Kidney (tissue), 14 donors: ENCODE measurements around the gene CENPN. TPM values are rescaled to one million over a fixed set of nuclear protein-coding genes. Genes with fewer than 3 reads are reported as not detected.

ENCODE experiments used
- DNase-seq, 5 donors: peaks; one replicate each; pipeline ENCODE4 v3.0.0-alpha.2; 2013 to 2020
- FAIRE-seq: peaks from 2 replicates; lab custom pipeline; 2012; peaks lifted over from hg19 to GRCh38; lab: Jason Lieb, UNC
- H3K27ac ChIP-seq, 2 donors: one replicate each; pipeline ENCODE4 v1.7.0; 2013; ENCODE audit warnings: low read depth in 2 of 2, low read length in 2 of 2, inconsistent platforms in 1 of 2
- H3K27me3 ChIP-seq: one replicate; pipeline ENCODE4 v1.7.1; 2013; ENCODE audit warnings: low read length, inconsistent platforms; ENCODE audit not compliant: control insufficient read depth, insufficient read depth
- H3K36me3 ChIP-seq, 3 donors: one replicate each; pipeline versions ENCODE4 v1.7.0 to v1.7.1; 2013; ENCODE audit warnings: low read length in 3 of 3, control low read depth in 1 of 3, inconsistent platforms in 1 of 3; ENCODE audit not compliant: insufficient read depth in 3 of 3, control insufficient read depth in 2 of 3
- H3K4me1 ChIP-seq, 3 donors: one replicate each; pipeline versions ENCODE4 v1.7.0 to v1.7.1; 2013; ENCODE audit warnings: low read length in 3 of 3, inconsistent platforms in 1 of 3, low read depth in 1 of 3; ENCODE audit not compliant: control insufficient read depth in 2 of 3, insufficient read depth in 2 of 3
- H3K4me3 ChIP-seq, 3 donors: one replicate each; pipeline versions ENCODE4 v1.7.0 to v1.8.1; 2013; ENCODE audit warnings: low read length in 3 of 3, control low read depth in 1 of 3, inconsistent platforms in 1 of 3
- H3K9ac ChIP-seq, 3 donors: one replicate each; pipeline versions ENCODE4 v1.7.0 to v1.7.1; 2013; ENCODE audit warnings: low read length in 3 of 3, control low read depth in 1 of 3, inconsistent platforms in 1 of 3
- H3K9me3 ChIP-seq, 3 donors: one replicate each; pipeline versions ENCODE4 v1.7.0 to v1.7.1; 2013; ENCODE audit warnings: low read length in 3 of 3, control low read depth in 1 of 3, inconsistent platforms in 1 of 3; ENCODE audit not compliant: control insufficient read depth in 2 of 3, insufficient read depth in 1 of 3
- CTCF ChIP-seq: IDR thresholded peaks from 3 replicates; pipeline ENCODE4 v1.5.1; 2012; ENCODE audit warnings: mild to moderate bottlenecking, moderate library complexity, borderline replicate concordance; ENCODE audit not compliant: insufficient read depth; ENCODE audit errors: extremely low read depth
- intact Hi-C: fragments of 100-400 bp; cut with DNase I; formaldehyde crosslinking; loops from one replicate; pipeline ENCODE4 v1.11.1; 2022
- polyA plus RNA-seq: library from polyadenylated mRNA; stranded (reverse); fragments of 350-450 nt; fragmentation: Illumina TruSeq; extraction: RNeasy Lipid Tissue Mini Kit (QIAGEN cat#74804); gene quantifications from one replicate; pipeline ENCODE4 v1.2.3, GENCODE V29; 2014; ENCODE audit warnings: low read depth, low replicate concordance; ENCODE audit not compliant: insufficient read depth
- total RNA-seq: library from RNA; stranded (reverse); fragmentation: NEBNext Ultra II Directional; extraction: Animal tissue kit (Norgen Biotek cat#: 25700); gene quantifications from one replicate; pipeline ENCODE4 v1.2.1, GENCODE V29; 2021
- donor health status: control.
- donor health status: control.
- donor health status: control.
- donor health status: control.
- donor health status: control.
- donor health status: DM: yes; HTN: yes; CAD: no.
- donor health status: Normal renal cell carcinoma (clear cell type).

Gene CENPN
- total and polyA plus RNA-seq, 2 donors from 2014 or later, result 2.0 to 4.1 TPM

- FAIRE-seq, result no peak
- intact Hi-C loops, result loop anchor here (10.0 kb wide), 1 partner anchor 709 kb away; no protein-coding TSS in a partner anchor
Observed at GRCh38 chr16:81035398-81035974, 28.5 kb downstream of the CENPN start, which contains the start of gene ATMIN. ATMIN (plus strand) TSS chr16:81035842; CDS start chr16:81035871, 29 bp downstream.

GRCh38 chr16:81035975-81036750 is 29.1 kb downstream of the CENPN start:
- Histone ChIP-seq H3K4me3 (peak overlapping the region; percentile 68 to 87 (median 75)), H3K9me3 (no peaks in the 10 kb centered on the region), H3K4me1 (peaks cover 0 to 9% (median 5%) of the 10 kb centered on the region in 3 donors), H3K9ac (peak overlapping the region; percentile 8 to 69 (median 65)), H3K27ac (no peak overlapping the region), H3K36me3 (no peaks in the 10 kb centered on the region), H3K27me3 (no peaks in the 10 kb centered on the region)
- no peak for FAIRE-seq
- no peak for TF ChIP-seq CTCF
- intact Hi-C loops, result loop anchor here (10.0 kb wide), 1 partner anchor 709 kb away; no protein-coding TSS in a partner anchor
- DNase-seq, result peak; percentile 22 to 84 (median 54)

More at GRCh38 chr16:81035398-81035974, 28.5 kb downstream of the CENPN start, which contains the start of gene ATMIN:
- peak; percentile 88 to 97 (median 93) for DNase-seq
- TF ChIP-seq CTCF, result peak; percentile 98
- Histone ChIP-seq H3K27me3 (no peaks in the 10 kb centered on the region), H3K9me3 (no peaks in the 10 kb centered on the region), H3K4me3 (peak within 1 kb of the TSS; percentile 68 to 87 (median 75)), H3K36me3 (no peaks in the 10 kb centered on the region), H3K27ac (no peak within 1 kb of the TSS), H3K4me1 (peaks cover 0 to 9% (median 5%) of the 10 kb centered on the region in 3 donors), H3K9ac (peak within 1 kb of the TSS; percentile 8 to 69 (median 65))

- Histone ChIP-seq H3K4me1 (peaks cover 0 to 9% (median 5%) of the 10 kb centered on the region in 3 donors), H3K9me3 (no peaks in the 10 kb centered on the region), H3K27ac (no peak overlapping the region), H3K36me3 (peaks cover 0 to 6% (median 2%) of the 10 kb centered on the region in 3 donors), H3K4me3 (peak overlapping the region; percentile 68 to 87 (median 75)), H3K27me3 (no peaks in the 10 kb centered on the region), H3K9ac (peak overlapping the region; percentile 8 to 69 (median 65))
- intact Hi-C loops, result loop anchor here (10.0 kb wide), 1 partner anchor 708 kb away; no protein-coding TSS in a partner anchor
- no peak for DNase-seq
- no peak for FAIRE-seq
- TF ChIP-seq CTCF, result no peak
Observed at GRCh38 chr16:81036751-81037350, 29.8 kb downstream of the CENPN start.
